Measurements from ENCODE around the gene ARSG. TPM values are rescaled to one million over a fixed set of nuclear protein-coding genes. Genes with fewer than 3 reads are reported as not detected.

The ARSG gene
- total and polyA plus RNA-seq, 2 of the 13 experiments (the other 11 are each of a cell fraction or from before 2014, with no cell fraction given): 3.7 to 15.2 TPM

GRCh38 chr17:68247445-68248198, 43.7 kb upstream of the ARSG start, which contains the start of gene AMZ2 (continued):
- TF ChIP-seq ELF3 (CRISPR knock-in tag; IDR thresholded peaks at IDR 0.05): peak; percentile 51; the same call in 1 of the 2 replicates
- peak; percentile 97 for TF ChIP-seq SP5 (CRISPR knock-in tag; IDR thresholded peaks at IDR 0.05; ENCODE audit: borderline replicate concordance, low read depth)
- TF ChIP-seq, protein P1, sequence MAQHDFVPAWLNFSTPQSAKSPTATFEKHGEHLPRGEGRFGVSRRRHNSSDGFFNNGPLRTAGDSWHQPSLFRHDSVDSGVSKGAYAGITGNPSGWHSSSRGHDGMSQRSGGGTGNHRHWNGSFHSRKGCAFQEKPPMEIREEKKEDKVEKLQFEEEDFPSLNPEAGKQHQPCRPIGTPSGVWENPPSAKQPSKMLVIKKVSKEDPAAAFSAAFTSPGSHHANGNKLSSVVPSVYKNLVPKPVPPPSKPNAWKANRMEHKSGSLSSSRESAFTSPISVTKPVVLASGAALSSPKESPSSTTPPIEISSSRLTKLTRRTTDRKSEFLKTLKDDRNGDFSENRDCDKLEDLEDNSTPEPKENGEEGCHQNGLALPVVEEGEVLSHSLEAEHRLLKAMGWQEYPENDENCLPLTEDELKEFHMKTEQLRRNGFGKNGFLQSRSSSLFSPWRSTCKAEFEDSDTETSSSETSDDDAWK (CRISPR knock-in tag; IDR thresholded peaks at IDR 0.05): no peak
- peak; percentile 28; the same call in 1 of the 2 replicates for TF ChIP-seq ZNF782 (CRISPR knock-in tag; IDR thresholded peaks at IDR 0.05; ENCODE audit: borderline replicate concordance)
- peak; percentile 80; the same call in 1 of the 2 replicates for TF ChIP-seq ZNF30 (CRISPR knock-in tag; IDR thresholded peaks at IDR 0.05)
- TF ChIP-seq, protein P2, sequence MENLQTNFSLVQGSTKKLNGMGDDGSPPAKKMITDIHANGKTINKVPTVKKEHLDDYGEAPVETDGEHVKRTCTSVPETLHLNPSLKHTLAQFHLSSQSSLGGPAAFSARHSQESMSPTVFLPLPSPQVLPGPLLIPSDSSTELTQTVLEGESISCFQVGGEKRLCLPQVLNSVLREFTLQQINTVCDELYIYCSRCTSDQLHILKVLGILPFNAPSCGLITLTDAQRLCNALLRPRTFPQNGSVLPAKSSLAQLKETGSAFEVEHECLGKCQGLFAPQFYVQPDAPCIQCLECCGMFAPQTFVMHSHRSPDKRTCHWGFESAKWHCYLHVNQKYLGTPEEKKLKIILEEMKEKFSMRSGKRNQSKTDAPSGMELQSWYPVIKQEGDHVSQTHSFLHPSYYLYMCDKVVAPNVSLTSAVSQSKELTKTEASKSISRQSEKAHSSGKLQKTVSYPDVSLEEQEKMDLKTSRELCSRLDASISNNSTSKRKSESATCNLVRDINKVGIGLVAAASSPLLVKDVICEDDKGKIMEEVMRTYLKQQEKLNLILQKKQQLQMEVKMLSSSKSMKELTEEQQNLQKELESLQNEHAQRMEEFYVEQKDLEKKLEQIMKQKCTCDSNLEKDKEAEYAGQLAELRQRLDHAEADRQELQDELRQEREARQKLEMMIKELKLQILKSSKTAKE (CRISPR knock-in tag; IDR thresholded peaks at IDR 0.05; ENCODE audit: borderline replicate concordance): 0 out of 2 replicates have a peak, but pooled peaks have one; percentile 28
- peak; percentile 92 for TF ChIP-seq NFATC3 (CRISPR knock-in tag; IDR thresholded peaks at IDR 0.05)
- no peak; the same call in 1 of the 2 replicates for TF ChIP-seq ZNF713 (CRISPR knock-in tag; IDR thresholded peaks at IDR 0.05)
- peak; percentile 6; the same call in 1 of the 2 replicates for TF ChIP-seq ZBTB26 (CRISPR knock-in tag; IDR thresholded peaks at IDR 0.05; ENCODE audit: borderline replicate concordance)
- peak; percentile 29 for TF ChIP-seq ZNF747 (CRISPR knock-in tag; IDR thresholded peaks at IDR 0.05; ENCODE audit: borderline replicate concordance)
- peak; percentile 42; the same call in 1 of the 2 replicates for TF ChIP-seq CHD2 (IDR thresholded peaks at IDR 0.05; ENCODE audit: low read depth, low read length)
- TF ChIP-seq KLF16 (CRISPR knock-in tag; IDR thresholded peaks at IDR 0.05): peak in 1 of 2 experiments; percentile 99; a peak in 2 of 4 replicates
- TF ChIP-seq MTA1 (CRISPR knock-in tag; IDR thresholded peaks at IDR 0.05; ENCODE audit: borderline replicate concordance): peak; percentile 30; the same call in 1 of the 2 replicates
- TF ChIP-seq NR2F6 (IDR thresholded peaks at IDR 0.05): no peak
- 0 out of 2 replicates have a peak, but pooled peaks have one; percentile 29 for TF ChIP-seq NR2F6 (CRISPR knock-in tag; IDR thresholded peaks at IDR 0.05)
- TF ChIP-seq, protein P3, sequence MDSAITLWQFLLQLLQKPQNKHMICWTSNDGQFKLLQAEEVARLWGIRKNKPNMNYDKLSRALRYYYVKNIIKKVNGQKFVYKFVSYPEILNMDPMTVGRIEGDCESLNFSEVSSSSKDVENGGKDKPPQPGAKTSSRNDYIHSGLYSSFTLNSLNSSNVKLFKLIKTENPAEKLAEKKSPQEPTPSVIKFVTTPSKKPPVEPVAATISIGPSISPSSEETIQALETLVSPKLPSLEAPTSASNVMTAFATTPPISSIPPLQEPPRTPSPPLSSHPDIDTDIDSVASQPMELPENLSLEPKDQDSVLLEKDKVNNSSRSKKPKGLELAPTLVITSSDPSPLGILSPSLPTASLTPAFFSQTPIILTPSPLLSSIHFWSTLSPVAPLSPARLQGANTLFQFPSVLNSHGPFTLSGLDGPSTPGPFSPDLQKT (CRISPR knock-in tag; IDR thresholded peaks at IDR 0.05; ENCODE audit: borderline replicate concordance): no peak
- 0 out of 2 replicates have a peak, but pooled peaks have one; percentile 15 for TF ChIP-seq THRA (CRISPR knock-in tag; IDR thresholded peaks at IDR 0.05; ENCODE audit: borderline replicate concordance)
- TF ChIP-seq MAX (IDR thresholded peaks at IDR 0.05): peak; percentile 83
- peak; percentile 34; the same call in 1 of the 2 replicates for TF ChIP-seq KDM4B (CRISPR knock-in tag; IDR thresholded peaks at IDR 0.05)
- TF ChIP-seq ZNF572 (CRISPR knock-in tag; IDR thresholded peaks at IDR 0.05): peak; percentile 92; the same call in 1 of the 2 replicates
